ENCODE measurements around the gene NEU4.

The NEU4 gene

GRCh38 chr2:241770185-241770935 lies 38.6 kb upstream of the NEU4 start:
- H3K4me3 ChIP-seq (ENCODE audit: low read length): no peak overlapping the region
- no peak overlapping the region for H3K9ac ChIP-seq (ENCODE audit: low read length)
- H3K27me3 ChIP-seq (ENCODE audit: control insufficient read depth, insufficient read depth, low read length): peaks cover 18% of the 10 kb centered on the region
- no peaks in the 10 kb centered on the region for H3K36me3 ChIP-seq (ENCODE audit: control insufficient read depth, insufficient read depth, low read length)
- no peaks in the 10 kb centered on the region for H3K9me3 ChIP-seq (ENCODE audit: control insufficient read depth, low read length)
- peaks cover 19% of the 10 kb centered on the region for H3K4me1 ChIP-seq (ENCODE audit: control insufficient read depth, insufficient read depth, low read length)

GRCh38 chr2:241770936-241771285 lies 38.1 kb upstream of the NEU4 start:
- Histone ChIP-seq H3K27me3 (ENCODE audit: control insufficient read depth, insufficient read depth, low read length) (peaks cover 18% of the 10 kb centered on the region), H3K9me3 (ENCODE audit: control insufficient read depth, low read length) (no peaks in the 10 kb centered on the region), H3K4me1 (ENCODE audit: control insufficient read depth, insufficient read depth, low read length) (peaks cover 20% of the 10 kb centered on the region), H3K9ac (ENCODE audit: low read length) (no peak overlapping the region), H3K4me3 (ENCODE audit: low read length) (no peak overlapping the region), H3K36me3 (ENCODE audit: control insufficient read depth, insufficient read depth, low read length) (no peaks in the 10 kb centered on the region)

DNA sequence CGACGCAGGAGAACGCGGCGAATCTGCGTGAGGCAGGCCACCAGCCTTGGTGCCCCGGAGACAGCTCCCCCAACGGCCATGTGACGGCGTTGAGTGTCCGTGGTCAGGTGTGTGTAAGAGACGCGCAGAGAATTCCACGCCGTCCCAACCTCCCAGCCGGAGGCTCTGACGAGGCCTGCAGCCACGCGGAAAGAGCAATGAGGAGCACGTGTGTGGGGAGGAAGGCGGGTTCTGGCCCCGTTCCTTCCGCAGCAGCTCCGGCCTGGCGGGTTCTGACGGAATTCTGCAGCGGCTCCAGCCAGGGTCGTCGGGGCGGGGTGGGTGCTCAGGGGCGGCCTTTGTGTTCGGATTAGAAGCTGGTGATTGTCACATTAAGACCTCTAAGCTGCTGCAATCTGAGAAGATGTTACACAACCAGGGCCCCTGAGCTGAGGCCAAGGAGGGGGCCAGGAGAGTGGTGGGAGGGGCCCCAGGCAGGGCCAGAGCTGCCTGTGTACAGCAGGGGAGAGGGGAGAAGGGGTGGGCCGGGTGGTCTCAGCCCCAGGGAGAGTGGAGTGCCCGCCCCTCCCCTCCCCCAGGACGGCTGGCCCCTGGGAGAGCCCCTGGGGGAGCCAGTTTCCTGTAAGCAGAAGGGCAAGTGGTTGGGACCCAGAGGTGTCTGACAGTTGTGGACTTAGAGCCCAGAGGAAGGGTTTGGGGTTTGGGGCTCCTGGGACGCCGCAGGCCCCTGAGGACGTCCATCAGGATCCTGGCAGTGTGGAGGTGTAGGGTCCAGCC lies 37.5 kb upstream of the NEU4 start:
- Histone ChIP-seq H3K9ac (ENCODE audit: low read length) (no peak overlapping the region), H3K4me1 (ENCODE audit: control insufficient read depth, insufficient read depth, low read length) (peaks cover 20% of the 10 kb centered on the region), H3K4me3 (ENCODE audit: low read length) (no peak overlapping the region), H3K9me3 (ENCODE audit: control insufficient read depth, low read length) (no peaks in the 10 kb centered on the region), H3K36me3 (ENCODE audit: control insufficient read depth, insufficient read depth, low read length) (no peaks in the 10 kb centered on the region), H3K27me3 (ENCODE audit: control insufficient read depth, insufficient read depth, low read length) (peaks cover 21% of the 10 kb centered on the region)

DNA sequence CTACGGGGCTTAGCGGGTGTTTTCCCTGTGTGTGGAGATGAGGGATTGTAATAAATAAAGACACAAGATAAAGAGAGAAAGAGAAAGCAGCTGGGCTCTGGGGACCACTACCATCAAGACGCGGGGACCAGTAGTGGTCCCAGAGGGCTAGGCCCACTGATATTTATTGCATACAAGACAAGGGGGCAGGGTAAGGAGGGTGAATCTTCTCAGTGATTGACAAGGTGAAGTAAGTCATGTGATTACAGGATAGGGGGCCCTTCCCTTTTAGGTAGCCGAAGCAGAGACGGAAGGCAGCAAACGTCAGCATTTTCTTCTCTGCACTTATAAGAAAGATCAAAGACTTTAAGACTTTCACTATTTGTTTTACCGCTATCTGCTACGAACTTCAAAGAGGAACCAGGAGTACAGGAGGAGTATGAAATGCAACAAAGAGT lies 36.9 kb upstream of the NEU4 start:
- no peaks in the 10 kb centered on the region for H3K36me3 ChIP-seq (ENCODE audit: control insufficient read depth, insufficient read depth, low read length)
- H3K4me3 ChIP-seq (ENCODE audit: low read length): no peak overlapping the region
- H3K9me3 ChIP-seq (ENCODE audit: control insufficient read depth, low read length): no peaks in the 10 kb centered on the region
- H3K4me1 ChIP-seq (ENCODE audit: control insufficient read depth, insufficient read depth, low read length): peaks cover 20% of the 10 kb centered on the region
- peaks cover 25% of the 10 kb centered on the region for H3K27me3 ChIP-seq (ENCODE audit: control insufficient read depth, insufficient read depth, low read length)
- H3K9ac ChIP-seq (ENCODE audit: low read length): no peak overlapping the region

DNA sequence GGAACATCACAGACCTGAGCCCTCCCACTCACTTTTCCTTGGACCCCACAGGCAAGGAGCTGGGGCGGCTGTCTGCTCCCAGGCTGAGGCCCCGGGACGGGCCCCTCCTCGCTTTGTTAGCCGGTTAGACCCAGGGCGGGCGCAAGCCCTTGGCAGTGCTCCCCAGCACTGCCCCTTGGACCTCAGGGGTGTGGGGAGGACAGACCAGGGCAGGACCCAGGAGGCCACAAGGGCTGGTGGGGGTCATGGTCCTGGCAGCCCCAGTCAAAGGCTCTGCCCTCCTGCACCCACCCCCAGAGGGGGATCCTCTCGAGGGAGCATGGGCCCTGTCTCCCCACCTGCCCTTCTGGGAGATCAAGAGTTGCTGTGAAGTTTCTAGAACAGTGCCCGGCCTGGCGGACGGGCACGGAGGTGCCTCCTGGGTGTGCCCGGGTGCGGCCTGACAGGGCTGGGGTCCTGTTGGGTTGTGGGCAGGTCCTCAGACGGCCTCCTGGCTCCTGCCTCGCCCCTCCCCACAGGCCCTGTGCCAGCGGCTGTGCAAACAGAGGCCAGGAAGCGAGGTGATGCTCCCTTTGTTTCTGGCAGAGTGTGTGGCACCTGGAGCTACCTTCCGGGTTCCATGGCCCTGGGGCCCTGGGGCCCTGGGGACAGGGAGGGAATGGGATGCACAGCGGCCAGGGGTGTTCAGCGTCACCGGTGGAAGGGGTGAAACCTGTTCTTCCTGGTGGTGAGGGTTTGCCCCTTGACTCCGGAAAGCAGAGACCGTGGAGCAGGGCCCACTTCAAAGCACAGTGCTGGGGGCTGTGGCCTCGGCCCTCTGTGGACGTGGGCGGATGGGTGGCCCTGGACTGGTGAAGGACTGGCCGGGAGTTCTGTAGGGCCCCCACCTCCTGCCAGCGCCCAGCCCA lies 35.2 kb upstream of the NEU4 start:
- no peak overlapping the region for H3K9ac ChIP-seq (ENCODE audit: low read length)
- H3K9me3 ChIP-seq (ENCODE audit: control insufficient read depth, low read length): no peaks in the 10 kb centered on the region
- H3K4me3 ChIP-seq (ENCODE audit: low read length): no peak overlapping the region
- H3K4me1 ChIP-seq (ENCODE audit: control insufficient read depth, insufficient read depth, low read length): peaks cover 20% of the 10 kb centered on the region
- H3K27me3 ChIP-seq (ENCODE audit: control insufficient read depth, insufficient read depth, low read length): peaks cover 25% of the 10 kb centered on the region
- H3K36me3 ChIP-seq (ENCODE audit: control insufficient read depth, insufficient read depth, low read length): no peaks in the 10 kb centered on the region

DNA sequence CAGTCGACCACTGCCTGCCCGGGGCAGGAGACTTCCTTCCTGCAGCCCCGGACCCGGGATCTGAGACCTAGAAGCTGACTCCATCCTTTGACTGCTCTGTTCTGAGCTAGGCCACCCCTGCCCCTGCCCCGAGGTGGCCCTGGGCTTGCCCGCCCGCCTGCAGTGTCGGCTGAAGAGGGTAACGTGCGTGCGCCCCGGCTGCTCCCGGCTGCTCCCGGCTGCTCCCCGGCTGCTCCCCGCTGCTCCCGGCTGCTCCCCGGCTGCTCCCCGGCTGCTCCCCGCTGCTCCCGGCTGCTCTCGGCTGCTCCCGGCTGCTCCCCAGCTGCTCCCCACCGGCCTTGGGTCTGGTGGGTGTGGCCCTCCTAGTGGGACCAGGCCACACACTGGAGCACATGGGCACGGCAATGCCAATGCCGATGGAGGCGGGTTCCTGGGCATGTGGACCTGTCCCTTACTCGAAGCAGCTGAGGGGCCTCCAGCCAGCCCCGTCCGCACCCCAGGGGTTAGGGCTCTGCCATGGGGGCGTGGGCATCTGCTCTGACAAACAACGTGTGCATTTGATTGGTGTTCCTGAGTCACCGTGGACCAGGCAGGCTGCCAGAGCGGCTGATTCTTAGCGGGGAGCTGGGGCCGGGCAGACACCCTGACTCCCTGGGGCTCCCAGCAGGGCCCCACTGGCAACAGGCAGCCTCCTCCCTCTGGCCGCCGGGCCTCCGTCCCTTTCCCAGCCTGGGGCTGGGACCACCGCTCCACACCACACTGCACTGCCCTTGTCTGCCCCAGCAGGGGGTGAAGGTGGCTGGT lies 34.4 kb upstream of the NEU4 start:
- H3K4me1 ChIP-seq (ENCODE audit: control insufficient read depth, insufficient read depth, low read length): peaks cover 20% of the 10 kb centered on the region
- no peak overlapping the region for H3K9ac ChIP-seq (ENCODE audit: low read length)
- no peaks in the 10 kb centered on the region for H3K36me3 ChIP-seq (ENCODE audit: control insufficient read depth, insufficient read depth, low read length)
- H3K4me3 ChIP-seq (ENCODE audit: low read length): no peak overlapping the region
- H3K27me3 ChIP-seq (ENCODE audit: control insufficient read depth, insufficient read depth, low read length): peaks cover 25% of the 10 kb centered on the region
- H3K9me3 ChIP-seq (ENCODE audit: control insufficient read depth, low read length): no peaks in the 10 kb centered on the region

GRCh38 chr2:241775223-241776177 lies 33.5 kb upstream of the NEU4 start:
- H3K27me3 ChIP-seq (ENCODE audit: control insufficient read depth, insufficient read depth, low read length): peaks cover 25% of the 10 kb centered on the region

GRCh38 chr2:241776336-241777169 lies 32.4 kb upstream of the NEU4 start, which contains the start of gene GAL3ST2:
GAL3ST2 (plus strand) TSS chr2:241776822; CDS start chr2:241776956, 134 bp downstream.
- H3K9me3 ChIP-seq (ENCODE audit: control insufficient read depth, low read length): no peaks in the 10 kb centered on the region
- H3K4me3 ChIP-seq (ENCODE audit: low read length): no peak within 1 kb of the TSS
- H3K36me3 ChIP-seq (ENCODE audit: control insufficient read depth, insufficient read depth, low read length): no peaks in the 10 kb centered on the region
- no peak within 1 kb of the TSS for H3K9ac ChIP-seq (ENCODE audit: low read length)
- peaks cover 20% of the 10 kb centered on the region for H3K4me1 ChIP-seq (ENCODE audit: control insufficient read depth, insufficient read depth, low read length)
- H3K27me3 ChIP-seq (ENCODE audit: control insufficient read depth, insufficient read depth, low read length): peaks cover 22% of the 10 kb centered on the region

More at GRCh38 chr2:241775223-241776177, 33.5 kb upstream of the NEU4 start:
- Histone ChIP-seq H3K9ac (ENCODE audit: low read length) (no peak overlapping the region), H3K9me3 (ENCODE audit: control insufficient read depth, low read length) (no peaks in the 10 kb centered on the region), H3K36me3 (ENCODE audit: control insufficient read depth, insufficient read depth, low read length) (no peaks in the 10 kb centered on the region), H3K4me3 (ENCODE audit: low read length) (no peak overlapping the region), H3K4me1 (ENCODE audit: control insufficient read depth, insufficient read depth, low read length) (peaks cover 20% of the 10 kb centered on the region)

DNA sequence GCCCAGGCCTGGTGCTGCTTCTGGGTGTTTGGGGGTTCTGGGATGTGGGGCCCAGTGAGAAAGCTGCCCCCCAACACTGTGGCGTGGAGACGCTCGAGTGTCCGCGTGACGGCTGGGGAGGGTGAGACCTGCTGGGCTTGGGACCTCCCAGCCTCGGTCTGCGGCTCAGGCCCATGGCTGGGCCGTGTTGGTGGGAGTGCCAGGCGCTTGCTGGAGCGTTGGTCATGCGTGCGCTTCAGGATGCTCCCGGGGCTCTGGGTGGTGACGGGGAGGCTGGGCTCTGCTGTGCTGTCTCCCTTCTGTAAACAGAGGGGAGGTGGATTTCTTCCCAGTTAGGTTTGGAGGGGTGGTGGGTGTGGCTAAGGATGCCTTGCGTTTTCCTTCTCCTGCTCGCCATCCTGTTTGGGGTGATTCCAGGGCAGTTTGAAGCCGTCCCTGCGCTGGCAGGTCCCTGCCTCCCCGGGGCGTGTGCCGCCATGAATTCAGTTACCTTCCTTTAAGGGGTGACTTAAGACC lies 31.8 kb upstream of the NEU4 start:
- Histone ChIP-seq H3K9ac (ENCODE audit: low read length) (no peak overlapping the region), H3K9me3 (ENCODE audit: control insufficient read depth, low read length) (no peaks in the 10 kb centered on the region), H3K27me3 (ENCODE audit: control insufficient read depth, insufficient read depth, low read length) (peaks cover 19% of the 10 kb centered on the region), H3K4me3 (ENCODE audit: low read length) (no peak overlapping the region), H3K36me3 (ENCODE audit: control insufficient read depth, insufficient read depth, low read length) (no peaks in the 10 kb centered on the region), H3K4me1 (ENCODE audit: control insufficient read depth, insufficient read depth, low read length) (peaks cover 20% of the 10 kb centered on the region)
